K562 (cell line): ENCODE data around the gene BRAF. TPM values are rescaled to one million over a fixed set of nuclear protein-coding genes. Genes with fewer than 3 reads are reported as not detected.

Source experiments
- ATAC-seq: fragments of 200-7000 bp; cut with Tn5 transposase; 3 replicates; pipeline ENCODE4 v1.9.1; 2020; ENCODE audit warnings: moderate library complexity
- BruUV-seq: library from RNA; stranded (reverse); fragments of 400-500 nt; replicated peaks from 2 replicates; lab custom pipeline; 2021; lab: Mats Ljungman, UMichigan
- CTCF ChIA-PET: fragments of 300-600 bp; formaldehyde crosslinking; extraction: SDS; loops from one replicate; lab custom pipeline; 2021; ENCODE audit warnings: low intra/inter-chr PET ratio; lab: Yijun Ruan, JAX
- POLR2A ChIA-PET: fragments of 300-600, 350-650 bp; sonication (Branson Sonifier 250); formaldehyde crosslinking; extraction: SDS; loops from one replicate; lab custom pipeline; 2021; ENCODE audit warnings: antibody characterized with exemption, inconsistent platforms; lab: Yijun Ruan, JAX
- DNase-seq, 4 experiments: peaks; one replicate each; pipeline versions ENCODE4 v3.0.0 to v3.0.0-alpha.2; 2011 to 2018; ENCODE audit warnings: low spot score in 3 of 4, mixed read lengths in 3 of 4; ENCODE audit errors: extremely low read depth in 1 of 4
- FAIRE-seq: peaks from 2 replicates; lab custom pipeline; 2011; peaks lifted over from hg19 to GRCh38; lab: Jason Lieb, UNC
- H2AFZ ChIP-seq: 2 replicates; pipeline ENCODE4 v1.6.0; 2011; ENCODE audit warnings: low read depth, low read length, control low read depth, inconsistent platforms
- H3K27ac ChIP-seq: fragments of 200-600 bp; 3 replicates; pipeline ENCODE4 v1.8.0; 2011; ENCODE audit warnings: low read depth, mild to moderate bottlenecking, control low read depth, inconsistent platforms, low read length, moderate library complexity, mixed read lengths; ENCODE audit errors: extremely low read depth
- H3K27me3 ChIP-seq, 2 experiments: fragments of 300-600 bp in 1 of 2; 2 replicates in 1 of 2; 3 replicates in 1 of 2; pipeline versions ENCODE4 v1.6.0 to v1.8.0; 2011; ENCODE audit warnings: inconsistent platforms in 2 of 2, low read length in 2 of 2, mild to moderate bottlenecking in 1 of 2, mixed read lengths in 1 of 2, moderate library complexity in 1 of 2; ENCODE audit not compliant: control insufficient read depth in 2 of 2, insufficient read depth in 2 of 2
- H3K36me3 ChIP-seq: fragments of 300-600 bp; 3 replicates; pipeline ENCODE4 v1.8.0; 2011; ENCODE audit warnings: mild to moderate bottlenecking, low read length, inconsistent platforms; ENCODE audit not compliant: control insufficient read depth, insufficient read depth
- H3K4me1 ChIP-seq, 2 experiments: fragments of 200-600 bp in 1 of 2; replicated peaks in 1 of 2; 2 replicates in 1 of 2; 3 replicates in 1 of 2; pipeline versions ENCODE4 v1.5.1 to v1.8.0; 2011; ENCODE audit warnings: inconsistent platforms in 2 of 2, low read length in 2 of 2, mild to moderate bottlenecking in 1 of 2, mixed read lengths in 1 of 2, moderate library complexity in 1 of 2; ENCODE audit not compliant: control insufficient read depth in 2 of 2, insufficient read depth in 2 of 2
- H3K4me2 ChIP-seq: 2 replicates; pipeline ENCODE4 v1.6.1; 2011; ENCODE audit warnings: low read length, control low read depth, inconsistent platforms, mixed read lengths; ENCODE audit not compliant: insufficient read depth
- H3K4me3 ChIP-seq: fragments of 200-600 bp; sonication (generic), shearing (Covaris generic); 2 replicates; pipeline ENCODE4 v1.5.1; 2016; ENCODE audit warnings: control low read depth, inconsistent platforms
- H3K79me2 ChIP-seq: fragments of 200-600 bp; 3 replicates; pipeline ENCODE4 v1.8.0; 2011; ENCODE audit warnings: low read length, inconsistent platforms; ENCODE audit not compliant: control insufficient read depth, insufficient read depth
- H3K9ac ChIP-seq, 2 experiments: 2 replicates each; pipeline versions ENCODE4 v1.6.0 to v1.6.1; 2011; ENCODE audit warnings: low read depth in 2 of 2, low read length in 2 of 2, control low read depth in 1 of 2, inconsistent platforms in 1 of 2, mild to moderate bottlenecking in 1 of 2, mixed read lengths in 1 of 2; ENCODE audit not compliant: insufficient read depth in 1 of 2
- H3K9me1 ChIP-seq: one replicate; pipeline ENCODE4 v1.6.0; 2011; ENCODE audit warnings: inconsistent platforms, mild to moderate bottlenecking, low read length, moderate library complexity; ENCODE audit not compliant: control insufficient read depth, insufficient read depth
- H3K9me3 ChIP-seq: replicated peaks from 2 replicates; pipeline ENCODE4 v1.5.1; 2011; ENCODE audit warnings: low read depth, low read length, inconsistent platforms; ENCODE audit not compliant: control insufficient read depth, insufficient read depth
- H4K20me1 ChIP-seq: replicated peaks from 2 replicates; pipeline ENCODE4 v1.6.1; 2011; ENCODE audit warnings: low read length, inconsistent platforms, mixed read lengths; ENCODE audit not compliant: control insufficient read depth, insufficient read depth
- CEBPG ChIP-seq, 3 experiments: fragments of 200-800 bp in 1 of 3; sonication (Bioruptor generic) in 1 of 3; sonication (generic) in 1 of 3; formaldehyde crosslinking in 1 of 3; IDR thresholded peaks in 2 of 3; conservative IDR thresholded peaks in 1 of 3; 2 replicates each; pipeline versions ENCODE4 v1.6.1 to v1.8.0; 2016 to 2022; ENCODE audit warnings: missing compliant biosample characterization in 2 of 3, missing genetic modification characterization in 2 of 3, mild to moderate bottlenecking in 1 of 3, missing genetic modification reagents in 1 of 3
- ELF1 ChIP-seq: fragments of 200-800 bp; sonication (Bioruptor generic); IDR thresholded peaks from 2 replicates; pipeline ENCODE4 v1.6.1; 2016; ENCODE audit warnings: missing genetic modification characterization, missing compliant biosample characterization
- PURB ChIP-seq: sonication (generic); formaldehyde crosslinking; IDR thresholded peaks from 2 replicates; pipeline ENCODE4 v1.9.0; 2021; ENCODE audit warnings: low read depth, mild to moderate bottlenecking, missing genetic modification reagents
- SMARCC2 ChIP-seq: fragments of 450-650 bp; IDR thresholded peaks from 2 replicates; pipeline ENCODE4 v1.6.1; 2017; ENCODE audit warnings: antibody characterized with exemption, moderate library complexity, mild to moderate bottlenecking, low read depth
- SP2 ChIP-seq: IDR thresholded peaks from 2 replicates; pipeline ENCODE4 v1.6.1; 2011; ENCODE audit warnings: mild to moderate bottlenecking, low read depth, low read length, moderate library complexity; ENCODE audit not compliant: poor library complexity, severe bottlenecking; ENCODE audit errors: extremely low read depth
- ZBTB17 ChIP-seq: fragments of 450-650 bp; formaldehyde crosslinking; IDR thresholded peaks from 2 replicates; pipeline ENCODE4 v1.4.0; 2020; ENCODE audit warnings: mild to moderate bottlenecking
- WGBS: fragments of 100-300 bp; shearing (Covaris generic); methylation state at CpG from one replicate; pipeline ENCODE4 v1.1.6; 2016; ENCODE audit warnings: low coverage, mixed read lengths; ENCODE audit not compliant: insufficient coverage; ENCODE audit errors: missing lambda C conversion rate; 5-methylcytosine and 5-hydroxymethylcytosine counted together
- in situ Hi-C: fragments of 300-500 bp; cut with MboI; formaldehyde crosslinking; loops from 4 replicates; pipeline ENCODE4 v1.15.0; 2018; ENCODE audit warnings: inconsistent platforms, mixed read lengths
- intact Hi-C: fragments of 100-400 bp; cut with micrococcal nuclease; formaldehyde crosslinking; loops from 2 replicates; pipeline ENCODE4 v1.14.2; 2022
- polyA plus RNA-seq, 8 experiments: library from polyadenylated mRNA; depleted of rRNA in 4 of 8; stranded (reverse) in 5 of 8; unstranded in 3 of 8; fragments of >200 nt; fragmentation: Nextera tagmentation in 2 of 8; fragmentation: Illumina TruSeq in 1 of 8; extraction: Ambion mirVana in 2 of 8; extraction: Trizol in 1 of 8; gene quantifications; 2 replicates each; pipeline versions ENCODE4 v1.2.1 to v1.2.3, GENCODE V29; 2011 to 2014; ENCODE audit warnings: inconsistent platforms in 1 of 8, missing spikeins in 1 of 8
- total RNA-seq, 7 experiments: library from RNA; depleted of rRNA in 6 of 7; stranded (reverse); fragments of >200 nt in 6 of 7; fragmentation: Illumina TruSeq in 2 of 7; extraction: Trizol in 2 of 7; gene quantifications; 2 replicates each; pipeline versions ENCODE4 v1.2.1 to v1.2.3, GENCODE V29; 2011 to 2021; ENCODE audit warnings: low replicate concordance in 1 of 7
- TF ChIP-seq, protein P1 (sequence below): fragments of 450-650 bp; IDR thresholded peaks from 2 replicates; pipeline ENCODE4 v1.6.1; 2016; ENCODE audit warnings: mild to moderate bottlenecking
- TF ChIP-seq, protein P2 (sequence below): fragments of 250-450 bp; sonication (Bioruptor Pico); IDR thresholded peaks from 2 replicates; pipeline ENCODE4 v1.5.0; 2020; ENCODE audit warnings: mild to moderate bottlenecking, borderline replicate concordance
- TF ChIP-seq, protein P3 (sequence below): conservative IDR thresholded peaks from 2 replicates; pipeline ENCODE4 v1.6.1; 2011; ENCODE audit warnings: low read depth, mild to moderate bottlenecking, low read length; ENCODE audit not compliant: control insufficient read depth
- TF ChIP-seq, protein P4 (sequence below): sonication (generic); formaldehyde crosslinking; IDR thresholded peaks from 2 replicates; pipeline ENCODE4 v1.9.0; 2022; ENCODE audit warnings: mild to moderate bottlenecking, missing genetic modification reagents

The BRAF gene
- total and polyA plus RNA-seq, 9 of the 15 experiments (the other 6 are each of a cell fraction or from before 2014, with no cell fraction given) = 3.6 to 38.3 (median 21.9) TPM

DNA sequence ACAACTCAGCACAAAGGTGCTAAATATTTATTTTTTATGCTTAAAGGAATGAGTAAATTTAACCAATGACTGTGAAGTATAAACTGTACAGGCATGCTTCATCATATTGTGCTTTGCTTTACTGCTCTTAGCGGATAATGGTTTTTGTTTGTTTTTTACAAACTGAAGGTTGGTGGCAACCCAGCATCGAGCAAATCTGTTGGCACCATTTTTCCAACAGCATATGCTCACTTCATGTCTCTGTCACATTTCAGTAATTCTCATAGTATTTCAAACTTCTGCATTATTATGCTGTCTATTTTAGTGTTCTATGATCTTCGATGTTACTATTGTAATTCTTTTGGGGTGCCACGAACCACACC is 22.8 kb downstream of the BRAF start:
- Histone ChIP-seq H3K4me3 (no peak overlapping the region), H4K20me1 (no peaks in the 10 kb centered on the region), H3K9ac (no peak overlapping the region), H3K27me3 (no peaks in the 10 kb centered on the region), H3K4me1 (no peaks in the 10 kb centered on the region), H3K27ac (no peak overlapping the region), H3K36me3 (no peaks in the 10 kb centered on the region; the same call in 2 of the 3 replicates), H3K9me3 (peaks cover 2% of the 10 kb centered on the region; the same call in 1 of the 2 replicates), H3K79me2 (peaks cover 69% of the 10 kb centered on the region), H2AFZ (no peak overlapping the region), H3K4me2 (no peak overlapping the region), H3K9me1 (no peaks in the 10 kb centered on the region)
- no TSS peak for BruUV-seq
- ATAC-seq = no peak
- no peak for TF ChIP-seq SMARCC2
- TF ChIP-seq ELF1 (tag) = no peak
- TF ChIP-seq, protein P1, sequence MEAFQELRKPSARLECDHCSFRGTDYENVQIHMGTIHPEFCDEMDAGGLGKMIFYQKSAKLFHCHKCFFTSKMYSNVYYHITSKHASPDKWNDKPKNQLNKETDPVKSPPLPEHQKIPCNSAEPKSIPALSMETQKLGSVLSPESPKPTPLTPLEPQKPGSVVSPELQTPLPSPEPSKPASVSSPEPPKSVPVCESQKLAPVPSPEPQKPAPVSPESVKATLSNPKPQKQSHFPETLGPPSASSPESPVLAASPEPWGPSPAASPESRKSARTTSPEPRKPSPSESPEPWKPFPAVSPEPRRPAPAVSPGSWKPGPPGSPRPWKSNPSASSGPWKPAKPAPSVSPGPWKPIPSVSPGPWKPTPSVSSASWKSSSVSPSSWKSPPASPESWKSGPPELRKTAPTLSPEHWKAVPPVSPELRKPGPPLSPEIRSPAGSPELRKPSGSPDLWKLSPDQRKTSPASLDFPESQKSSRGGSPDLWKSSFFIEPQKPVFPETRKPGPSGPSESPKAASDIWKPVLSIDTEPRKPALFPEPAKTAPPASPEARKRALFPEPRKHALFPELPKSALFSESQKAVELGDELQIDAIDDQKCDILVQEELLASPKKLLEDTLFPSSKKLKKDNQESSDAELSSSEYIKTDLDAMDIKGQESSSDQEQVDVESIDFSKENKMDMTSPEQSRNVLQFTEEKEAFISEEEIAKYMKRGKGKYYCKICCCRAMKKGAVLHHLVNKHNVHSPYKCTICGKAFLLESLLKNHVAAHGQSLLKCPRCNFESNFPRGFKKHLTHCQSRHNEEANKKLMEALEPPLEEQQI = no peak
- no peak for TF ChIP-seq PURB
- TF ChIP-seq, protein P2, sequence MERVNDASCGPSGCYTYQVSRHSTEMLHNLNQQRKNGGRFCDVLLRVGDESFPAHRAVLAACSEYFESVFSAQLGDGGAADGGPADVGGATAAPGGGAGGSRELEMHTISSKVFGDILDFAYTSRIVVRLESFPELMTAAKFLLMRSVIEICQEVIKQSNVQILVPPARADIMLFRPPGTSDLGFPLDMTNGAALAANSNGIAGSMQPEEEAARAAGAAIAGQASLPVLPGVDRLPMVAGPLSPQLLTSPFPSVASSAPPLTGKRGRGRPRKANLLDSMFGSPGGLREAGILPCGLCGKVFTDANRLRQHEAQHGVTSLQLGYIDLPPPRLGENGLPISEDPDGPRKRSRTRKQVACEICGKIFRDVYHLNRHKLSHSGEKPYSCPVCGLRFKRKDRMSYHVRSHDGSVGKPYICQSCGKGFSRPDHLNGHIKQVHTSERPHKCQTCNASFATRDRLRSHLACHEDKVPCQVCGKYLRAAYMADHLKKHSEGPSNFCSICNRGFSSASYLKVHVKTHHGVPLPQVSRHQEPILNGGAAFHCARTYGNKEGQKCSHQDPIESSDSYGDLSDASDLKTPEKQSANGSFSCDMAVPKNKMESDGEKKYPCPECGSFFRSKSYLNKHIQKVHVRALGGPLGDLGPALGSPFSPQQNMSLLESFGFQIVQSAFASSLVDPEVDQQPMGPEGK (CRISPR knock-in tag) = no peak
- TF ChIP-seq SP2 = no peak
- TF ChIP-seq, protein P3, sequence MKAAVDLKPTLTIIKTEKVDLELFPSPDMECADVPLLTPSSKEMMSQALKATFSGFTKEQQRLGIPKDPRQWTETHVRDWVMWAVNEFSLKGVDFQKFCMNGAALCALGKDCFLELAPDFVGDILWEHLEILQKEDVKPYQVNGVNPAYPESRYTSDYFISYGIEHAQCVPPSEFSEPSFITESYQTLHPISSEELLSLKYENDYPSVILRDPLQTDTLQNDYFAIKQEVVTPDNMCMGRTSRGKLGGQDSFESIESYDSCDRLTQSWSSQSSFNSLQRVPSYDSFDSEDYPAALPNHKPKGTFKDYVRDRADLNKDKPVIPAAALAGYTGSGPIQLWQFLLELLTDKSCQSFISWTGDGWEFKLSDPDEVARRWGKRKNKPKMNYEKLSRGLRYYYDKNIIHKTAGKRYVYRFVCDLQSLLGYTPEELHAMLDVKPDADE = no peak
- TF ChIP-seq CEBPG (CRISPR knock-in tag; IDR thresholded peaks at IDR 0.05) = no peak
- no peak for TF ChIP-seq CEBPG (tag; conservative IDR thresholded peaks at IDR 0.05 in 1 of 2, IDR thresholded peaks at IDR 0.05 in 1 of 2)
- no peak for TF ChIP-seq ZBTB17 (CRISPR knock-in tag)
- TF ChIP-seq, protein P4, sequence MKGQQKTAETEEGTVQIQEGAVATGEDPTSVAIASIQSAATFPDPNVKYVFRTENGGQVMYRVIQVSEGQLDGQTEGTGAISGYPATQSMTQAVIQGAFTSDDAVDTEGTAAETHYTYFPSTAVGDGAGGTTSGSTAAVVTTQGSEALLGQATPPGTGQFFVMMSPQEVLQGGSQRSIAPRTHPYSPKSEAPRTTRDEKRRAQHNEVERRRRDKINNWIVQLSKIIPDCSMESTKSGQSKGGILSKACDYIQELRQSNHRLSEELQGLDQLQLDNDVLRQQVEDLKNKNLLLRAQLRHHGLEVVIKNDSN (CRISPR knock-in tag) = no peak
- intact Hi-C loops = no loop called here
- POLR2A ChIA-PET = interaction anchor here (1.1 kb wide), 1 partner anchor 10 kb away, joined by 3 read pairs; no protein-coding TSS in a partner anchor
- FAIRE-seq = no peak
- WGBS = 94% methylated on average over 4 of the region's 4 CpGs
- CTCF ChIA-PET = no interaction called here
- in situ Hi-C loops = no loop called here
- no peak for DNase-seq
